T47D (cell line): ENCODE measurements around the gene LETMD1.

Source experiments
- DNase-seq, 2 experiments: peaks; one replicate each; pipeline versions ENCODE4 v3.0.0 to v3.0.0-alpha.2; 2011 to 2012; ENCODE audit warnings: low read depth in 1 of 2, low spot score in 1 of 2
- JUND ChIP-seq: IDR thresholded peaks from 2 replicates; pipeline ENCODE4 v1.6.1; 2012; ENCODE audit warnings: low read depth
- in situ Hi-C: cut with HindIII; loops from 2 replicates; pipeline ENCODE4 v1.10.0; 2016; ENCODE audit warnings: low sequenced_read_pairs, low pct_unique_long_range_greater_than_20kb

The LETMD1 gene

GRCh38 chr12:51090705-51091229, 42.6 kb downstream of the LETMD1 start:
- no peak for DNase-seq
- in situ Hi-C loops = no loop called here
- no peak for TF ChIP-seq JUND

GRCh38 chr12:51098611-51099010, 50.5 kb downstream of the LETMD1 start:
- no peak for TF ChIP-seq JUND
- in situ Hi-C loops = no loop called here
- DNase-seq = no peak

- DNase-seq = no peak
- in situ Hi-C loops = no loop called here
- TF ChIP-seq JUND = no peak
Measured at GRCh38 chr12:51103977-51104376, 55.9 kb downstream of the LETMD1 start.

GRCh38 chr12:51108136-51108535, 60.0 kb downstream of the LETMD1 start:
- no peak for DNase-seq
- TF ChIP-seq JUND = no peak
- in situ Hi-C loops = no loop called here
